ENCODE results near the gene QPCTL.

Gene QPCTL

GRCh38 chr19:45692187-45693105 is at the start of gene QPCTL:
Gene QPCTL, plus strand, starts transcription at chr19:45692666. Its CDS starts 38 bp downstream, at chr19:45692704.
- peak; percentile 97 for DNase-seq

- DNase-seq: peak; percentile 91
These were observed 49.2 kb upstream of the QPCTL start for GRCh38 chr19:45643024-45643926.

GRCh38 chr19:45643927-45644771 is 48.3 kb upstream of the QPCTL start:
- no peak for DNase-seq

GRCh38 chr19:45645068-45645630 is 47.3 kb upstream of the QPCTL start:
- DNase-seq: no peak

- peak; percentile 86 for DNase-seq
These were observed 46.7 kb upstream of the QPCTL start for GRCh38 chr19:45645631-45646344.

GRCh38 chr19:45646345-45646698 is 46.1 kb upstream of the QPCTL start:
- DNase-seq: no peak

GRCh38 chr19:45650722-45651121 is 41.7 kb upstream of the QPCTL start:
- DNase-seq: no peak

- DNase-seq: no peak
These were observed 38.8 kb upstream of the QPCTL start for GRCh38 chr19:45653634-45654033.

- no peak for DNase-seq
These were observed 37.4 kb upstream of the QPCTL start for GRCh38 chr19:45655073-45655472.

GRCh38 chr19:45657520-45658167 is 34.8 kb upstream of the QPCTL start:
- DNase-seq: no peak

- no peak for DNase-seq
These were observed 33.3 kb upstream of the QPCTL start for GRCh38 chr19:45659096-45659729.

- no peak for DNase-seq
These were observed 31.8 kb upstream of the QPCTL start for GRCh38 chr19:45660636-45661035.

- DNase-seq: no peak
These were observed 28.7 kb upstream of the QPCTL start for GRCh38 chr19:45663800-45664199.

GRCh38 chr19:45664575-45664974 is 27.9 kb upstream of the QPCTL start:
- no peak for DNase-seq

- no peak for DNase-seq
These were observed 24.7 kb upstream of the QPCTL start, which contains the start of gene GIPR for GRCh38 chr19:45667620-45668341. Gene GIPR, plus strand, starts transcription at chr19:45668221. Its CDS starts 1,300 bp downstream, at chr19:45669521.

GRCh38 chr19:45668342-45668871 is 24.1 kb upstream of the QPCTL start:
- no peak for DNase-seq

- DNase-seq: peak; percentile 68
These were observed 21.6 kb upstream of the QPCTL start for GRCh38 chr19:45670670-45671453.

- no peak for DNase-seq
These were observed 17.5 kb upstream of the QPCTL start for GRCh38 chr19:45674946-45675345.

GRCh38 chr19:45676851-45677263 is 15.6 kb upstream of the QPCTL start:
- no peak for DNase-seq
